ENCODE data around the gene VWF. TPM values are rescaled to one million over a fixed set of nuclear protein-coding genes. Genes with fewer than 3 reads are reported as not detected.

The VWF gene
- total and polyA plus RNA-seq, 2 of the 4 experiments (the other 2 are of a cell fraction): under 0.01 to 0.09 TPM

DNA sequence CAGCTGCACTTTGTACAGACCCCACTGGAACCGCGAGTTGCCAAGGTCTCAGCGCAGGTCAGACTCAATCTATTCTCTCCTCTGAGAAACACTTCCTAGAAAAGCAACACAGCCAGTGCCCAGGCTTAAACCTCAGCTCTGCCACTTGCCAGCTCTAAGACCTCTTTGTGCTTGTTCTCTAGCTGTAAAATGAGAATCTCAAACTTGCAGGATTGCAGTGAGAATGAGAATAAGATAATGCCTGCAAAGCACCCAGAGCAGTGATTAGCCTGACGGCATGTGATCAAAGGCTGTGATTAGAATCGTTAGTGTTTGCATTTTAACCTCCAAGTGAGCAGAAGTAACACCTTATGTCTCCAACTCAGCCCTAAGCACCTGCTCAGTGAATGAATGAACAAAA is 200.7 kb downstream of the VWF start:
- no peak overlapping the region for H3K4me3 ChIP-seq (ENCODE audit: insufficient read depth, low read depth, low read length)
- no peaks in the 10 kb centered on the region for H3K36me3 ChIP-seq (ENCODE audit: control insufficient read depth, insufficient read depth, low read length)
- H3K9me1 ChIP-seq (ENCODE audit: insufficient read depth, low read length): no peaks in the 10 kb centered on the region
- no peak overlapping the region for H4K91ac ChIP-seq (ENCODE audit: insufficient read depth, low read depth, low read length)
- H2AFZ ChIP-seq (replicated peaks; ENCODE audit: low read length, poor library complexity): no peak overlapping the region
- CTCF ChIA-PET: no interaction called here
- H3K18ac ChIP-seq (ENCODE audit: low read depth, low read length): no peak overlapping the region
- no peak for ATAC-seq (ENCODE audit: low read depth)
- no peak overlapping the region for H3K27ac ChIP-seq (ENCODE audit: insufficient read depth, low read length)
- no peak overlapping the region for H2AK5ac ChIP-seq (ENCODE audit: low read depth, low read length)
- H3K79me1 ChIP-seq (ENCODE audit: low read depth in 1 of 2, low read length in 2 of 2): no peaks in the 10 kb centered on the region
- no peak overlapping the region for H2BK5ac ChIP-seq (ENCODE audit: low read depth, low read length, poor library complexity, severe bottlenecking)
- intact Hi-C loops (cut with micrococcal nuclease): no loop called here
- DNase-seq: no peak
- H3K4me2 ChIP-seq (ENCODE audit: low read depth, low read length): no peak overlapping the region
- no peaks in the 10 kb centered on the region for H3K9me3 ChIP-seq (ENCODE audit: control insufficient read depth, insufficient read depth, low read length)
- dilution Hi-C loops (cut with HindIII; ENCODE audit: low sequenced_read_pairs, unreplicated experiment): no loop called here
- no peak overlapping the region for H2BK120ac ChIP-seq (ENCODE audit: low read depth, low read length)
- H2BK20ac ChIP-seq (ENCODE audit: low read depth, low read length): no peak overlapping the region
- H4K20me1 ChIP-seq (ENCODE audit: insufficient read depth, low read length): no peaks in the 10 kb centered on the region
- H3K9ac ChIP-seq (ENCODE audit: low read depth, low read length): no peak overlapping the region
- H2AK9ac ChIP-seq (replicated peaks; ENCODE audit: low read depth, low read length, poor library complexity): no peak overlapping the region
- no peak for TF ChIP-seq CTCF (conservative IDR thresholded peaks at IDR 0.05; ENCODE audit: low read depth, low read length)
- no peak for TF ChIP-seq RCOR1 (IDR thresholded peaks at IDR 0.05; ENCODE audit: insufficient replicate concordance, low read length)
- no peak for TF ChIP-seq RAD21 (IDR thresholded peaks at IDR 0.05; ENCODE audit: low read length)
- no peak for TF ChIP-seq ELK1 (IDR thresholded peaks at IDR 0.05; ENCODE audit: borderline replicate concordance, low read depth, low read length)
- no peak for TF ChIP-seq SMC3 (IDR thresholded peaks at IDR 0.05; ENCODE audit: low read depth, low read length)
- no peak for TF ChIP-seq FOS (IDR thresholded peaks at IDR 0.05; ENCODE audit: low read depth, low read length)
- TF ChIP-seq CEBPB (IDR thresholded peaks at IDR 0.05; ENCODE audit: low read depth, low read length): no peak
- no peak for TF ChIP-seq RFX5 (IDR thresholded peaks at IDR 0.05; ENCODE audit: low read depth, low read length)
- no peak for TF ChIP-seq MAFK (IDR thresholded peaks at IDR 0.05; ENCODE audit: low read depth, low read length)
- no peak for TF ChIP-seq MAZ (IDR thresholded peaks at IDR 0.05; ENCODE audit: borderline replicate concordance, low read depth, low read length)
- no peak for TF ChIP-seq BHLHE40 (IDR thresholded peaks at IDR 0.05; ENCODE audit: low read depth, low read length)
- no peak for TF ChIP-seq MXI1 (IDR thresholded peaks at IDR 0.05; ENCODE audit: borderline replicate concordance, low read depth, low read length)
- no peak for TF ChIP-seq POLR2A (IDR thresholded peaks at IDR 0.05; ENCODE audit: low read depth, low read length)
- TF ChIP-seq CHD1 (IDR thresholded peaks at IDR 0.05; ENCODE audit: low read depth, low read length): no peak
- no peak for TF ChIP-seq USF2 (IDR thresholded peaks at IDR 0.05; ENCODE audit: low read depth, low read length)
- no peak overlapping the region for H3K23ac ChIP-seq (ENCODE audit: low read depth, low read length)
- H3K14ac ChIP-seq (replicated peaks; ENCODE audit: low read depth, low read length): no peak overlapping the region
- no peak overlapping the region for H3K4ac ChIP-seq (ENCODE audit: low read depth, low read length)
- peaks cover 13% of the 10 kb centered on the region for H3K27me3 ChIP-seq (ENCODE audit: control insufficient read depth, insufficient read depth, low read length)
- WGBS, 2 experiments (ENCODE audit: extremely low coverage in 2 of 2, insufficient read length in 1 of 2): no CpG with 5 or more reads among the region's 5 CpGs
- in situ Hi-C loops (cut with MboI; ENCODE audit: low sequenced_read_pairs): no loop called here
- BruUV-seq (replicated peaks): no TSS peak
- no peak overlapping the region for H4K8ac ChIP-seq (ENCODE audit: low read depth in 2 of 2, low read length in 2 of 2)
- H2BK15ac ChIP-seq (ENCODE audit: low read depth, low read length): no peak overlapping the region
- no peak overlapping the region for H4K5ac ChIP-seq (ENCODE audit: low read depth, low read length)
- no peak overlapping the region for H3K56ac ChIP-seq (ENCODE audit: extremely low read depth, insufficient read depth, low read length)
- POLR2A ChIA-PET (ENCODE audit: unreplicated experiment): no interaction called here
- H3K4me1 ChIP-seq (ENCODE audit: control insufficient read depth, insufficient read depth, low read length): no peaks in the 10 kb centered on the region

Data from IMR-90 (cell line).